ENCODE measurements around the gene ANKRD12. TPM values are rescaled to one million over a fixed set of nuclear protein-coding genes. Genes with fewer than 3 reads are reported as not detected.

Gene ANKRD12
- total RNA-seq, 1 experiment from 2014 or later: 31.6 TPM

GRCh38 chr18:9117980-9118841 lies 18.4 kb upstream of the ANKRD12 start:
- H3K4me3 ChIP-seq: no peak overlapping the region
- no peaks in the 10 kb centered on the region for H3K9me2 ChIP-seq (ENCODE audit: insufficient read depth)
- H3K9me3 ChIP-seq (ENCODE audit: insufficient read depth, low read depth): no peaks in the 10 kb centered on the region
- H3K4me1 ChIP-seq (replicated peaks; ENCODE audit: insufficient read depth): peaks cover 29% of the 10 kb centered on the region
- peak overlapping the region; percentile 85; the same call in 1 of the 2 replicates for H3K27ac ChIP-seq
- no peak overlapping the region for H3K4me2 ChIP-seq
- H3K27me3 ChIP-seq (ENCODE audit: insufficient read depth, low read depth): no peaks in the 10 kb centered on the region
- POLR2A ChIA-PET (ENCODE audit: unreplicated experiment): interaction anchor here (0.5 to 0.6 kb wide), 2 partner anchors 14 to 353 kb away, joined by 3 read pairs; no protein-coding TSS in a partner anchor
- intact Hi-C loops (cut with micrococcal nuclease; ENCODE audit: unreplicated experiment): loop anchor here (1.0 kb wide), 2 partner anchors 16 to 18 kb away; partner anchors contain the start of genes ANKRD12 and NDUFV2
- no peak overlapping the region for H2AFZ ChIP-seq
- CTCF ChIA-PET: interaction anchor here (0.6 to 0.7 kb wide), 2 partner anchors 19 to 513 kb away, joined by 3 to 7 read pairs; no protein-coding TSS in a partner anchor
- BruUV-seq (replicated peaks): no TSS peak
- peaks cover 32% of the 10 kb centered on the region for H3K36me3 ChIP-seq (ENCODE audit: low read depth)
- peaks cover 93% of the 10 kb centered on the region for H3K79me2 ChIP-seq (ENCODE audit: low read depth)
- peaks cover 28% of the 10 kb centered on the region for H4K20me1 ChIP-seq (ENCODE audit: insufficient read depth)
- H3F3A ChIP-seq (ENCODE audit: insufficient read depth, low read depth): peaks cover 35% of the 10 kb centered on the region
- DNase-seq: no peak
- TF ChIP-seq, protein P1, sequence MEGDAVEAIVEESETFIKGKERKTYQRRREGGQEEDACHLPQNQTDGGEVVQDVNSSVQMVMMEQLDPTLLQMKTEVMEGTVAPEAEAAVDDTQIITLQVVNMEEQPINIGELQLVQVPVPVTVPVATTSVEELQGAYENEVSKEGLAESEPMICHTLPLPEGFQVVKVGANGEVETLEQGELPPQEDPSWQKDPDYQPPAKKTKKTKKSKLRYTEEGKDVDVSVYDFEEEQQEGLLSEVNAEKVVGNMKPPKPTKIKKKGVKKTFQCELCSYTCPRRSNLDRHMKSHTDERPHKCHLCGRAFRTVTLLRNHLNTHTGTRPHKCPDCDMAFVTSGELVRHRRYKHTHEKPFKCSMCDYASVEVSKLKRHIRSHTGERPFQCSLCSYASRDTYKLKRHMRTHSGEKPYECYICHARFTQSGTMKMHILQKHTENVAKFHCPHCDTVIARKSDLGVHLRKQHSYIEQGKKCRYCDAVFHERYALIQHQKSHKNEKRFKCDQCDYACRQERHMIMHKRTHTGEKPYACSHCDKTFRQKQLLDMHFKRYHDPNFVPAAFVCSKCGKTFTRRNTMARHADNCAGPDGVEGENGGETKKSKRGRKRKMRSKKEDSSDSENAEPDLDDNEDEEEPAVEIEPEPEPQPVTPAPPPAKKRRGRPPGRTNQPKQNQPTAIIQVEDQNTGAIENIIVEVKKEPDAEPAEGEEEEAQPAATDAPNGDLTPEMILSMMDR (conservative IDR thresholded peaks at IDR 0.05): no peak
- no peak for TF ChIP-seq EZH2 (IDR thresholded peaks at IDR 0.05; ENCODE audit: low read depth)

- no peak for DNase-seq
- no peaks in the 10 kb centered on the region for H3K27me3 ChIP-seq (ENCODE audit: insufficient read depth, low read depth)
- no peaks in the 10 kb centered on the region for H3K9me2 ChIP-seq (ENCODE audit: insufficient read depth)
- H3K4me3 ChIP-seq: no peak overlapping the region
- H3K4me2 ChIP-seq: no peak overlapping the region
- H3F3A ChIP-seq (ENCODE audit: insufficient read depth, low read depth): peaks cover 37% of the 10 kb centered on the region
- H3K79me2 ChIP-seq (ENCODE audit: low read depth): peaks cover 82% of the 10 kb centered on the region
- H2AFZ ChIP-seq: no peak overlapping the region
- ChIA-PET CTCF (no interaction called here), POLR2A (ENCODE audit: unreplicated experiment) (no interaction called here)
- no peaks in the 10 kb centered on the region for H3K9me3 ChIP-seq (ENCODE audit: insufficient read depth, low read depth)
- peaks cover 11% of the 10 kb centered on the region for H4K20me1 ChIP-seq (ENCODE audit: insufficient read depth)
- H3K27ac ChIP-seq: no peak overlapping the region
- TF ChIP-seq EZH2 (IDR thresholded peaks at IDR 0.05; ENCODE audit: low read depth): no peak
- TF ChIP-seq, protein P1 (conservative IDR thresholded peaks at IDR 0.05): no peak
- BruUV-seq (replicated peaks): no TSS peak
- peaks cover 21% of the 10 kb centered on the region for H3K4me1 ChIP-seq (replicated peaks; ENCODE audit: insufficient read depth)
- peaks cover 38% of the 10 kb centered on the region for H3K36me3 ChIP-seq (ENCODE audit: low read depth)
- intact Hi-C loops (cut with micrococcal nuclease; ENCODE audit: unreplicated experiment): no loop called here
These were observed 15.8 kb upstream of the ANKRD12 start for GRCh38 chr18:9120796-9121195.

DNA sequence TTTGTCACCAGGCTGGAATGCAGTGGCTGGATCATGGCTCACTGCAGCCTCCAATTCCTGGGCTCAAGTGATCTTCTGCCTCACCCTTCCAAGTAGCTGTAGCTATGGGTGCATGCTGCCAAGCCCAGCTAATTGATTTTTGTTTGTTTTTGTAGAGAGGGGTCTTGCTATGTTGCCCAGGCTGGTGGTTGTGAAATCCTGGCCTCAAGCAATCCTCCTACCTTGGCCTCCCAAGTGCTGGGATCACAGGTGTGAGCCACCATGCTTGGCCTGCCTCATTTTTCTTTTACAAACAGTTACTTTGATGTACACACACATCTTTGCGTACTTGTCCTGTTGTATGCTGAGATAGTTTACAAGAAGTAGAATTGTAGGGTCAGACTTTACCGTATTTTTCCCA lies 13.1 kb upstream of the ANKRD12 start:
- peaks cover 18% of the 10 kb centered on the region for H3F3A ChIP-seq (ENCODE audit: insufficient read depth, low read depth)
- H3K27ac ChIP-seq: no peak overlapping the region
- ChIA-PET CTCF (no interaction called here), POLR2A (ENCODE audit: unreplicated experiment) (no interaction called here)
- H3K36me3 ChIP-seq (ENCODE audit: low read depth): peaks cover 45% of the 10 kb centered on the region
- no peaks in the 10 kb centered on the region for H3K9me3 ChIP-seq (ENCODE audit: insufficient read depth, low read depth)
- H3K4me1 ChIP-seq (replicated peaks; ENCODE audit: insufficient read depth): no peaks in the 10 kb centered on the region
- no peak for TF ChIP-seq EZH2 (IDR thresholded peaks at IDR 0.05; ENCODE audit: low read depth)
- TF ChIP-seq, protein P1 (conservative IDR thresholded peaks at IDR 0.05): no peak
- no peak overlapping the region for H3K4me3 ChIP-seq
- no peak for DNase-seq
- H3K9me2 ChIP-seq (ENCODE audit: insufficient read depth): no peaks in the 10 kb centered on the region
- H3K79me2 ChIP-seq (ENCODE audit: low read depth): peaks cover 58% of the 10 kb centered on the region
- intact Hi-C loops (cut with micrococcal nuclease; ENCODE audit: unreplicated experiment): no loop called here
- no TSS peak for BruUV-seq (replicated peaks)
- peaks cover 11% of the 10 kb centered on the region for H4K20me1 ChIP-seq (ENCODE audit: insufficient read depth)
- H2AFZ ChIP-seq: no peak overlapping the region
- H3K27me3 ChIP-seq (ENCODE audit: insufficient read depth, low read depth): no peaks in the 10 kb centered on the region
- no peak overlapping the region for H3K4me2 ChIP-seq

All from PC-9 (cell line).